ENCODE data around the gene CACNA1I. TPM values are rescaled to one million over a fixed set of nuclear protein-coding genes. Genes with fewer than 3 reads are reported as not detected.

The CACNA1I gene
- total RNA-seq, 1 experiment from 2014 or later: 0.90 TPM

DNA sequence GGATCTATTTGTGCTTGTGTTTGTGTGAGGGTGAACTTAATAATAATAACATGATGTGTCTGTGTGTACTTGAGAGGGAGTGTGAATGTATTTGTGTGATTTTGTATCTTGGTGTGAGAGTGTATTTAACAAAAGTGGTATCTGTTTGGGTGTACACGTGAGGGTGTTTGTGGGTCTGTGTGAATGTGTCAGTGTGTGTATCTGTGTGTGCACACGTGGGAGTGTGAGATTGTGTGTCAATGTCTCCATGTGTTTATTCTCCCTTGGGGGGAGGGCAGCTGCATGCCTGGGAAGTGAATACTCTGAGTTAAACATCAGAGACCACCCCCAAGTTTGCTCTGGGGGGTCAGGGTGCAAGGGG, 23.0 kb upstream of the CACNA1I start:
- BruUV-seq (replicated peaks): no TSS peak

DNA sequence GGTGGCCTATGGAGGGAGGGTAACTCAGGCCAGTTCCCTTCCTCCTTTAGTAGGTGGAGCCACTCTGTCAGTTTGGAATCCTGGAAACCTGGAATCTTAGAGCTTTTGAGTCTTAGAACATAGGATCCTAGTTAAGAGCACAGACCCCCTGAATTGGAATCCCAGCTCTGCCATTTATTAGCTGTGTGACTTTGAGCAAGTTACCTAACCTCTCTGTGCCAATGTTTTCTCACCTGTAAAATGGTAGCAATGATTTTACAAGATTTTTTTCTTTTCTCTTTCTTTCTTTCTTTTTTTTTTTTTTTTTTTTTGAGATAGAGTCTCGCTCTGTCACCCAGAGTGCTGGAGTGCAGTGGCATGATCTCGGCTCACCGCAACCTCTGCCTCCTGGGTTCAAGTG, 17.1 kb upstream of the CACNA1I start:
- no peak for DNase-seq (ENCODE audit: low spot score)
- TF ChIP-seq, protein P1, sequence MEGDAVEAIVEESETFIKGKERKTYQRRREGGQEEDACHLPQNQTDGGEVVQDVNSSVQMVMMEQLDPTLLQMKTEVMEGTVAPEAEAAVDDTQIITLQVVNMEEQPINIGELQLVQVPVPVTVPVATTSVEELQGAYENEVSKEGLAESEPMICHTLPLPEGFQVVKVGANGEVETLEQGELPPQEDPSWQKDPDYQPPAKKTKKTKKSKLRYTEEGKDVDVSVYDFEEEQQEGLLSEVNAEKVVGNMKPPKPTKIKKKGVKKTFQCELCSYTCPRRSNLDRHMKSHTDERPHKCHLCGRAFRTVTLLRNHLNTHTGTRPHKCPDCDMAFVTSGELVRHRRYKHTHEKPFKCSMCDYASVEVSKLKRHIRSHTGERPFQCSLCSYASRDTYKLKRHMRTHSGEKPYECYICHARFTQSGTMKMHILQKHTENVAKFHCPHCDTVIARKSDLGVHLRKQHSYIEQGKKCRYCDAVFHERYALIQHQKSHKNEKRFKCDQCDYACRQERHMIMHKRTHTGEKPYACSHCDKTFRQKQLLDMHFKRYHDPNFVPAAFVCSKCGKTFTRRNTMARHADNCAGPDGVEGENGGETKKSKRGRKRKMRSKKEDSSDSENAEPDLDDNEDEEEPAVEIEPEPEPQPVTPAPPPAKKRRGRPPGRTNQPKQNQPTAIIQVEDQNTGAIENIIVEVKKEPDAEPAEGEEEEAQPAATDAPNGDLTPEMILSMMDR (conservative IDR thresholded peaks at IDR 0.05; ENCODE audit: low read depth, low read length): no peak
- no peak for TF ChIP-seq EZH2 (IDR thresholded peaks at IDR 0.05; ENCODE audit: borderline replicate concordance, low read depth, low read length, poor library complexity, severe bottlenecking)
- Histone ChIP-seq H3K27ac (ENCODE audit: low read depth, low read length, poor library complexity, severe bottlenecking) (no peak overlapping the region), H3K4me1 (ENCODE audit: insufficient read depth, low read length, poor library complexity, severe bottlenecking) (no peaks in the 10 kb centered on the region), H3K27me3 (replicated peaks; ENCODE audit: insufficient read depth, low read depth, low read length, poor library complexity) (peaks cover 34% of the 10 kb centered on the region), H3K36me3 (ENCODE audit: insufficient read depth, low read length, poor library complexity, severe bottlenecking) (no peaks in the 10 kb centered on the region), H3K4me3 (ENCODE audit: low read depth, low read length, poor library complexity, severe bottlenecking) (no peak overlapping the region), H3K9me3 (ENCODE audit: low read depth, low read length, poor library complexity, severe bottlenecking) (no peaks in the 10 kb centered on the region)
- intact Hi-C loops (cut with micrococcal nuclease; ENCODE audit: unreplicated experiment): no loop called here
- no TSS peak for BruUV-seq (replicated peaks)
- ChIA-PET POLR2A (ENCODE audit: low non-redundant PET) (interaction anchor here (0.6 kb wide), 1 partner anchor 444 kb away, joined by 3 read pairs; no protein-coding TSS in a partner anchor), CTCF (no interaction called here)

More for the DNA sequence above, 23.0 kb upstream of the CACNA1I start:
- no peaks in the 10 kb centered on the region for H3K9me3 ChIP-seq (ENCODE audit: low read depth, low read length, poor library complexity, severe bottlenecking)
- no peak for DNase-seq (ENCODE audit: low spot score)
- H3K27ac ChIP-seq (ENCODE audit: low read depth, low read length, poor library complexity, severe bottlenecking): no peak overlapping the region
- no peaks in the 10 kb centered on the region for H3K36me3 ChIP-seq (ENCODE audit: insufficient read depth, low read length, poor library complexity, severe bottlenecking)
- no peak overlapping the region for H3K4me3 ChIP-seq (ENCODE audit: low read depth, low read length, poor library complexity, severe bottlenecking)
- intact Hi-C loops (cut with micrococcal nuclease; ENCODE audit: unreplicated experiment): loop anchor here (10.0 kb wide), 1 partner anchor 257 kb away; no protein-coding TSS in a partner anchor
- peaks cover 11% of the 10 kb centered on the region for H3K27me3 ChIP-seq (replicated peaks; ENCODE audit: insufficient read depth, low read depth, low read length, poor library complexity)
- H3K4me1 ChIP-seq (ENCODE audit: insufficient read depth, low read length, poor library complexity, severe bottlenecking): no peaks in the 10 kb centered on the region
- CTCF ChIA-PET: no interaction called here
- POLR2A ChIA-PET (ENCODE audit: low non-redundant PET): no interaction called here
- TF ChIP-seq EZH2 (IDR thresholded peaks at IDR 0.05; ENCODE audit: borderline replicate concordance, low read depth, low read length, poor library complexity, severe bottlenecking): no peak
- TF ChIP-seq, protein P1 (conservative IDR thresholded peaks at IDR 0.05; ENCODE audit: low read depth, low read length): no peak

DNA sequence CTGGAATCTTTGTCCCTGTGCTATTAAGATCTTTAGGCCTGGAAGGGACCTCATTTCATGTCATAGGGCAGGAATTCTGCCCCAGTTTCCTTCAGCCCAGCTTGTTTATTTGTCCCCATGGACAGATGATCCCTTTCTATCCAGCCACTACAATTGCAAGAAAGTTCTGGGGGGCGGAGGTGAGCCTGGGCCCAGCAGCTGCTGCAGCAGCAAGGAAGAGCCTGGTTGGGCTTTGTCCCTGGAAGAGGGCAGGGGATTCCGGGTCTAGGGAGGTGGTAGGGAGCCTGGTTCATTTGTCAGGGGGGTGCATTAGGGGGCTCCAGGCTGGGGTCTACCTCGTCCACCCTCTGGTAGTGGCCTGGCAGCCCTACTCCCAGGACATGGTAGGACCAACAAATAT, 16.4 kb upstream of the CACNA1I start:
- POLR2A ChIA-PET (ENCODE audit: low non-redundant PET): no interaction called here
- TF ChIP-seq EZH2 (IDR thresholded peaks at IDR 0.05; ENCODE audit: borderline replicate concordance, low read depth, low read length, poor library complexity, severe bottlenecking): no peak
- TF ChIP-seq, protein P1 (conservative IDR thresholded peaks at IDR 0.05; ENCODE audit: low read depth, low read length): no peak
- intact Hi-C loops (cut with micrococcal nuclease; ENCODE audit: unreplicated experiment): no loop called here
- Histone ChIP-seq H3K4me1 (ENCODE audit: insufficient read depth, low read length, poor library complexity, severe bottlenecking) (no peaks in the 10 kb centered on the region), H3K4me3 (ENCODE audit: low read depth, low read length, poor library complexity, severe bottlenecking) (no peak overlapping the region), H3K27ac (ENCODE audit: low read depth, low read length, poor library complexity, severe bottlenecking) (no peak overlapping the region), H3K9me3 (ENCODE audit: low read depth, low read length, poor library complexity, severe bottlenecking) (no peaks in the 10 kb centered on the region), H3K36me3 (ENCODE audit: insufficient read depth, low read length, poor library complexity, severe bottlenecking) (no peaks in the 10 kb centered on the region), H3K27me3 (replicated peaks; ENCODE audit: insufficient read depth, low read depth, low read length, poor library complexity) (peaks cover 41% of the 10 kb centered on the region)
- BruUV-seq (replicated peaks): no TSS peak
- CTCF ChIA-PET: interaction anchor here (0.6 kb wide), 1 partner anchor 883 kb away, joined by 3 read pairs; no protein-coding TSS in a partner anchor
- no peak for DNase-seq (ENCODE audit: low spot score)
